ENCODE data around the gene ROPN1.

GRCh38 chr3:124034016-124034843, 42.3 kb upstream of the ROPN1 start:
- TF ChIP-seq, protein P1, sequence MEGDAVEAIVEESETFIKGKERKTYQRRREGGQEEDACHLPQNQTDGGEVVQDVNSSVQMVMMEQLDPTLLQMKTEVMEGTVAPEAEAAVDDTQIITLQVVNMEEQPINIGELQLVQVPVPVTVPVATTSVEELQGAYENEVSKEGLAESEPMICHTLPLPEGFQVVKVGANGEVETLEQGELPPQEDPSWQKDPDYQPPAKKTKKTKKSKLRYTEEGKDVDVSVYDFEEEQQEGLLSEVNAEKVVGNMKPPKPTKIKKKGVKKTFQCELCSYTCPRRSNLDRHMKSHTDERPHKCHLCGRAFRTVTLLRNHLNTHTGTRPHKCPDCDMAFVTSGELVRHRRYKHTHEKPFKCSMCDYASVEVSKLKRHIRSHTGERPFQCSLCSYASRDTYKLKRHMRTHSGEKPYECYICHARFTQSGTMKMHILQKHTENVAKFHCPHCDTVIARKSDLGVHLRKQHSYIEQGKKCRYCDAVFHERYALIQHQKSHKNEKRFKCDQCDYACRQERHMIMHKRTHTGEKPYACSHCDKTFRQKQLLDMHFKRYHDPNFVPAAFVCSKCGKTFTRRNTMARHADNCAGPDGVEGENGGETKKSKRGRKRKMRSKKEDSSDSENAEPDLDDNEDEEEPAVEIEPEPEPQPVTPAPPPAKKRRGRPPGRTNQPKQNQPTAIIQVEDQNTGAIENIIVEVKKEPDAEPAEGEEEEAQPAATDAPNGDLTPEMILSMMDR (IDR thresholded peaks at IDR 0.05), result no peak
- no peak for TF ChIP-seq POLR2A (IDR thresholded peaks at IDR 0.05)

Measured in right lobe of liver (tissue), 4 donors.